Endothelial cell of umbilical vein (primary cell): ENCODE results near the gene ARHGAP15.

ENCODE experiments used
- CTCF ChIP-seq, 2 donors: IDR thresholded peaks; 1 replicate in 1 of 2; 2 replicates in 1 of 2; pipeline ENCODE4 v1.5.1; 2011; ENCODE audit warnings: low read length in 2 of 2, mild to moderate bottlenecking in 2 of 2, moderate library complexity in 2 of 2, control low read depth in 1 of 2, inconsistent platforms in 1 of 2, low read depth in 1 of 2; ENCODE audit not compliant: insufficient read depth in 1 of 2; ENCODE audit errors: extremely low read depth in 1 of 2
- EZH2 ChIP-seq: IDR thresholded peaks from 2 replicates; pipeline ENCODE4 v1.6.1; 2012; ENCODE audit warnings: borderline replicate concordance, low read depth, mild to moderate bottlenecking, moderate library complexity, low read length, inconsistent platforms; ENCODE audit not compliant: severe bottlenecking
- POLR2AphosphoS5 ChIP-seq: IDR thresholded peaks from 2 replicates; pipeline ENCODE4 v1.6.1; 2012; ENCODE audit warnings: low read depth, mild to moderate bottlenecking, control low read depth, low read length, moderate library complexity; ENCODE audit not compliant: insufficient read depth

GRCh38 chr2:143219266-143219665 is 90.0 kb downstream of the ARHGAP15 start:
- TF ChIP-seq EZH2 (no peak), POLR2AphosphoS5 (no peak), CTCF (IDR thresholded peaks at IDR 0.05; ENCODE audit: extremely low read depth in 1 of 2, insufficient read depth in 1 of 2, low read depth in 1 of 2, low read length in 2 of 2) (no peak)
